Retina (tissue), 1 donor: ENCODE measurements around the gene KANSL1.
"Not testable (repeated sequence)": the region's sequence is repeated elsewhere in the genome, so short reads cannot be mapped to it uniquely, and the experiment has no call there.

Experiments used
- DNase-seq: peaks from one replicate; pipeline ENCODE4 v3.0.0-alpha.2; 2016

Gene KANSL1

DNA sequence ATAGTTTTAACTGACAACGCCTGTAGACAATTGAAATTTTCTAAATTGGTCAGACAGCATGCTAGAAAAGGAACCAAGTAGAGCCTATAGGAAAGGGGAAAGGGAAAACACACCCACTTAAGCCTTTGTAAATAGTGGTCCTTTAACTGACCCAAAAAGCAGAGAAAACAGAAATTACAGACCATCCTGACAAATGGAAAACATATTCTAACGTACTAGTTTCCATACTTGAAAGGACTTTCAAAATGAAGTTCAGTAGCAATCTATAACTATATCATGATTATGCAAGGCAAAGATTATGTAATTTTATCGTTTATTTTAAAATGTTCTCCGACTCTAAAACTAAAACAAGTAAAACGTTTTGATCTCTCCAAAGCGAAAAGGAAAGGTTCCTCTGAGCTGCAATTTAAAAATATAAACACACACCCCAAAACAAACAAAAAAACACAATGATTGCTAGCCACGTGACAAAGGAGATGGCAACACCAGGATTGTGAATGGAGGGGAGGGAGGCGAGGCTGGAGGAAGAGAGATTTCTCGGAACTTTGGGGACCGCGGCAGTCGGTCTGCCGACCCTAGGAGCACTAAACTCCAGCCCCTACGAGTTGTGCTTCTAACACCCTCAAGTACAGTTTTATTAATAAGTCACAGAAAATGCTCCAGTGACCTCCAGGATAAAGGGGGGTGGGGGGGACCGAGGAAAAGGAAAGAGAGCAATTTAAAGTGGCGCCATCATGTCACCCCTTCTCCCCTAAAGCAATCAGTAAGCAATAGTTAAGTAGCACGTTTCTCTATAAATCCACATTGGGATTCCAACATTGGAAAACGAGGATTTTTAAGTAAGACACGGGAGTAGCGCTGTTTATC is 1.7 kb downstream of the KANSL1 start:
- DNase-seq: peak; percentile 75

DNA sequence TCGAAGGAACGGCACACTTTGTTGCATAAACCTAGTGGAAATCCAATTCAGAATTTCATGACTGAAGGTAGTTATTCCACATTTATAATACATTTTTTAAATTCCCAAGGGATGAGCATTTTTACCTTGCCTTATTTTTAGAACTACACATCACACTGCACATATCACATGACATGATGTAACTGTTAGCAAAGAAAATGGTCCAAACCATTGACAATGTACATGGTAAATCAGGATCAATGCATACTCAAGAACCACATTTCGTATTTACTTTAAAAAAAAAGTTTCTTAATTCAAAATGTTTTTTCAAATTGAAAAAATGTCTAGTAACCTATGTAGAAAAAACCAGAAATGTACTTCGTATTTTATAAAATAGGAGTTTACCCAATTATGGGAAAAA is 2.5 kb downstream of the KANSL1 start:
- no peak for DNase-seq

DNA sequence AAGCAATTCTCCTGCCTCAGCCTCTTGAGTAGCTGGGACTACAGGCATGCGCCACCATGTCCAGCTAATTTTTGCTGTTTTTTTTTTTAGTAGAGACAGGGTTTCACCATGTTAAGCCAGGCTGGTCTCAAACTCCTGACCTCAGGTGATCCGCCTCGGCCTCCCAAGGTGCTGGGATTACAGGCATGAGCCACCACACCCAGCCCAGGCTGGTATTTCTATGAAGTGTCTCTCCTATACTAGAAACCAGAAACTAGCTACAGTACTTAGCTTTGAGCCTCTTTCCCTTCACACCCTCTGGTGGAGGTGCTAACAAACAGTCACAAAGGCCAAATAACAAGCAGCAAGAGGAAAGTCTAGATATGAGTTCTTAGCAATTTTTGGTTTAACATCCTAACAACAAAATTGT is 6.4 kb downstream of the KANSL1 start:
- DNase-seq: not testable (repeated sequence)

- DNase-seq: no peak
These were observed 8.5 kb downstream of the KANSL1 start for GRCh38 chr17:46184696-46185095.

GRCh38 chr17:46183383-46183782 is 9.8 kb downstream of the KANSL1 start:
- DNase-seq: not testable (repeated sequence)

DNA sequence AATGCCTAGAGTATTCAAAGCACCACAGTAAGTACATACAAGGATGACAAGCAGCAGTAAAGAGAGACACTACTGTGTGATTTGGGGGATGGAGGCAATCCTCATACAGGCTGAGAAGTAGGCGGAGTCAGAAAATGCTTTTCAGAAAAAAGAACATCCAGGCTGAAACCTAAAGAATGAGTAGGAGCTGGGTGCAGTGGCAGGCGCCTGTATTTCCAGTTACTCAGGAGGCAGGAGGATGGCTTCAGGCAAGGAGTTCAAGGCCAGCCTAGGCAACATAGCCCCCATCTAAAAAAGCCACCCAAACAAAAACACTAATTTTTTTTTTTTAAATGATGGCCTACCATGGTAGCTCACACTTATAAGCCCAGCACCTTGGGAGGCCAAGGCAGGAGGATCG is 10.3 kb downstream of the KANSL1 start:
- no peak for DNase-seq

DNA sequence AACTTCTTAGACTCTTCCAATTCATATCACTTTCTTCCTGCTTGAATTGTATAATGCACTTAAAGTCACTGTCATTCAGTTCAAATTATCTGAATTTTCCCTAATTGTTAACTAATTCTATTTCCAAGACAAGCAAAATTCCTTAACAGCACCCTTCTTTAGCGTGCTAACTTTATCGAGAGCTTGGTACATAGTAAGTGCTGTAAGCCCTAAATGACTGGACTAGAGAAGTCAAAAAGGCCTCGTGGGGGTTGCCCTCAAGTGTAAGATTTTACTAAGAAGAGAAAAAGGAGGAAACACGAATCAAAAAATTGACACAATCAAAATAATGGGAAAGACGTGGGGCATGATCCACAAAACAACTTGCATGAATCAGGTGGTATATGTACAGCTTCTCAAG is 11.3 kb downstream of the KANSL1 start:
- DNase-seq: no peak

DNA sequence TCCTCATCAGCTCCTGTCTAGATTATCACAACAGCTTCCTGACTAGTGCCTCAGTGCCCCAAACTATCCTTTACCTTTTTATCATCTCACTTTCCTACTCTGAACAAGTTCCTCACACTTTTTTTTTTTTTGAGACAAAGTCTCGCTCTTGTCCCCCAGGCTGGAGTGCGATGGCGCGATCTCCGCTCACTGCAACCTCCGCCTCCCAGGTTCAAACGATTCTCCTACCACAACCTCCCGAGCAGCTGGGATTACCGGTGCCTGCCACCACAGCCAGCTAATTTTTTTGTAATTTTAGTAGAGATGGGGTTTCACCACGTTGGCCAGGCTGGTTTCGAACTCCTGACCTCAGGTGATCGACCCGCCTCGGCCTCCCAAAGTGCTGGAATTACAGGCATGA is 11.9 kb downstream of the KANSL1 start:
- DNase-seq: not testable (repeated sequence)

GRCh38 chr17:46180892-46181274 is 12.3 kb downstream of the KANSL1 start:
- no peak for DNase-seq

GRCh38 chr17:46180185-46180891 is 12.9 kb downstream of the KANSL1 start:
- DNase-seq: not testable (repeated sequence)

- no peak for DNase-seq
These were observed 13.7 kb downstream of the KANSL1 start for GRCh38 chr17:46179375-46179999.

DNA sequence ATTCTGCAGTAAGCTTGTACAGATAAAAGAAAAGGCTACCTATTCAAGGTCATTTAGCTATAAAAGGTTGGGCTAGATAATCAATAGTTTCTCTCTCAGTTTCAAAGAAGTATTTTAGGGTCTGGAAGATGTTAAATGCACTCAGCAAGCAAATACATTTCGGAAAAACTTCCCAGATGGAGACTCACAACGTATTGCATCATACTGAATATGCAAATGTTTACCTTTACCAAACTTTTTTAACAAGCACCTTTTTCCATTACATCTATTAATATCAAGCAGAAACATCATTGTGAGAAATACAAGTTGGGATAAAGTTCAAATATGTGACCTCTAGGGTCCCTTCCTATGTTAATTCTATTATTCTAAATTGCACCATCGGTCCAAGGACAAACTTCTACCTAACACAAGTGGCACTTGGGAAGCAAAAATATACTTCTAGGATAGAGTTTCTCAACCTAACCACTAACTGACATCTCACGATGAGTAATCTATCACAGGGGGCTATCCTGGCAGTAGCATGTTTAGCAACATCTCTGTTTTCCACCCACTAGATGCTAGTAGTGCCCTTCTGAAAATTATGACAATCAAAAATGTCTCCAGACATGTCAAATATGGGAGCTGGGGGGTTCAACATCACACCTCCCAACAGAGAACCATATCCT is 14.5 kb downstream of the KANSL1 start:
- no peak for DNase-seq

DNA sequence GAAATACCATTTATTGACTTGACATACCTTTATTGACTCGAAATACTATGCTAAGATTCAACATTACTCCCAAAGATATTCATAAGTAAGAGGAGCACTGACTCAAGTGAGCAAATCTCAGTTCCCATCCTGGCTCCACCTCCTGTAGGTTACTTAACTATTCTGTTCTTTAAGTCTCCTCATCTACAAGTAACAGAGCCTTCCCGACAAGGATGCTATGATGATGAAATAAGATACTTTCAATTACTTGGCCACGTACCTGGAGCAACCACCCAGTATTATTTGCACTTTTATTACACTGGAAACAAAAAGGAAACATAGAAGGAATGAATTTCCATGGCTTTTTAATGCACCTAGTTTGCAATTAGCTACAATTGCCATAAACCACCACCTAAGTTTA is 16.3 kb downstream of the KANSL1 start:
- no peak for DNase-seq

GRCh38 chr17:46175891-46176290 is 17.3 kb downstream of the KANSL1 start:
- no peak for DNase-seq

GRCh38 chr17:46173153-46173552 is 20.1 kb downstream of the KANSL1 start:
- no peak for DNase-seq

GRCh38 chr17:46171939-46172338 is 21.3 kb downstream of the KANSL1 start:
- no peak for DNase-seq

DNA sequence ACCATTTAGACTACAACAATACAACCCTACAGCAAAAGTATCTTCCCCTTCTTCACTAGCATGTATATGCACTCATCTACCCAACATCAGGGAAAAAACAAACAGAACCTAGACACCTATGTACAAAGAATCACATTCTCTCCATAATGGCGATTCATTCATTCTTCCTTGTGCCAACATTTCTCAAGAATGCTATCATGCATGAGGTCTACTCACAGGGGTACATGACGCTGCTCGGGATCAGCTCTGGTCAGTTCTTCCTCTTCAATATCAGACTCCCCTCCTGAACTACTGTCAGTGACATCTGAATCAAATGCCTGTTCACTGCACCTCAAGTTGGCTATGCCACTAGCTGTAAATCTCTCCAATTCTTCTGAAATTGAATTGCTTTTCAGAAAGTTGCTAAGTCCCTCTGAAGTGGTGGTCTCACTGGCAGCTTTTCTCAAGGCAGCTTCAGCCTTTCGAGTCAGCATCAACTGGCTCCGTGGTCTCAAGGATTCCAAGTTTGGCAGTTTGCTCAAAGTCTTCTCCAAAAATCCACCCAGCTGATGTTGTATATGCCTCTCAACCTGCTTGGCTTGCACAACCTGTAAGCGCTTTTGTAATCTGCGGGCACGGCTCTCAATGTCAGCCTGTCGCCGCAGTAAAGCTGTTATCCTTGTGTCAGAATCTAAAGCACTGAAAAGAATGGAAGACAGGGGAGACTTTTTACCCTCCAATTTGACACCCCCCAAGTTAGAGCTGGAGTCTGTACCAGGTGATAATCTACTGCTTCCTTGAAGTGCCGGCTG is 22.4 kb downstream of the KANSL1 start:
- no peak for DNase-seq

DNA sequence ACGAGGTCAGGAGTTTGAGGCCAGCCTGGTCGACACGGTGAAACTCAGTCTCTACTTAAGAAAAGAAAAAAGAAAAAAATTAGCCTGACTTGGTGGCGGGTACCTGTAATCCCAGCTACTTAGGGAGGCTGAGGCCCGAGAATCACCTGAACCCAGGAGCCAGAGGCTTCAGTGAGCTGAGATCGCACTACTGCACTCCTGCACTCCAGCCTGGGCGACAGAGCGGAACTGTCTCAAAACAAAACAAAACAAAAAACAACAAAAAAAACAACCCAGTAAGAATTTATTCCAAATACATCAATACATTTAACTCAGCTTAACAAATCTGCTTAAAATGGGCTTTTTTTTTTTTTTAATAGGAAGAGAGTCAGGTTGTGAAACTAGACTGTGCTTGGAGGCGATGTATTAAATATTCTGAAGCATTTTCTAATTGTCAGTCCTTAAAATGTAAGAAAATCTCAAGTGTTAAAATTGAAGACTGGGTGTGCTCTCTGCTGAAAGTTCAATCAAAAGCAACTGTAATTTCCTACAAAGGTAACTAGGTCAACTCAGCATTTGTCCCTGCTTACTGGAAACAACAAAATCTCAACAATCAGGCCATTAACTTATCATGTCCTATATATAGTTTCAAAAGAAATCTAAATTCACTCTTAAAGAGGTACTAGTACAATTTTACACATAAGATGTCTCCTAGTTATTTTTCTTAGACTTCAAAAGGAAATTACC is 23.2 kb downstream of the KANSL1 start:
- DNase-seq: no peak

DNA sequence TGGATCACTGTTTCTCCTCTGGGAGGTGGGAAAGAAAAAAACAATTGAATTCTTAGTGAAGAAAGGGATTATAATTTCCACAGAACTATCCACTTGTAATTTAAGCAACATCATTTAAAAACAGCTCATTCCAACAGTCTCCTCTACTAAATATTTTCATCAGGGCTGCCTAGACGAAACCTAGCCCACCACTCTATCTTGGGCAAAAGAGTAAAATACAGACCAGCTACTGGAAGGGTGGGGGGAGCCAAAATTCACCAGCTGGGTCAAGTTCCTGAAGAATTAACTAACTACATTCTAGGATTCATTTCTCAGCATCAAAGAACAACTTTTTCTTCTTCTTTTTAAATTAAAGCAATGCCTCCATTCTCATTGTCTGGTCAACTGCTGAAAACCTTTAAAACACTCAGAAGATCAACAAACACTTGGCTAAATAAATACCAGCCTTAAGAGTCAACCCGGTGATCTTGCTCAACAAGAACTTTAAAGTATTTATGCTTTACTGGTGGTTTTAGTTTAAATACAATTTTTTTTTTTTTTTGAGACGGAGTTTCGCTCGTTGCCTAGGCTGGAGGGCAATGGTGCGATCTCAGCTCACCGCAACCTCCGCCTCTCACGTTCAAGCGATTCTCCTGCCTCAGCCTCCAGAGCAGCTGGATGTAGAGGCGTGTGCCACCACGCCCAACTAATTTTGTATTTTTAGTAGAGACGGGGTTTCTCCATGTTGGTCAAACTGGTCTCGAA is 25.2 kb downstream of the KANSL1 start:
- DNase-seq: no peak

- DNase-seq: no peak
These were observed 26.0 kb downstream of the KANSL1 start for GRCh38 chr17:46167267-46167666.

DNA sequence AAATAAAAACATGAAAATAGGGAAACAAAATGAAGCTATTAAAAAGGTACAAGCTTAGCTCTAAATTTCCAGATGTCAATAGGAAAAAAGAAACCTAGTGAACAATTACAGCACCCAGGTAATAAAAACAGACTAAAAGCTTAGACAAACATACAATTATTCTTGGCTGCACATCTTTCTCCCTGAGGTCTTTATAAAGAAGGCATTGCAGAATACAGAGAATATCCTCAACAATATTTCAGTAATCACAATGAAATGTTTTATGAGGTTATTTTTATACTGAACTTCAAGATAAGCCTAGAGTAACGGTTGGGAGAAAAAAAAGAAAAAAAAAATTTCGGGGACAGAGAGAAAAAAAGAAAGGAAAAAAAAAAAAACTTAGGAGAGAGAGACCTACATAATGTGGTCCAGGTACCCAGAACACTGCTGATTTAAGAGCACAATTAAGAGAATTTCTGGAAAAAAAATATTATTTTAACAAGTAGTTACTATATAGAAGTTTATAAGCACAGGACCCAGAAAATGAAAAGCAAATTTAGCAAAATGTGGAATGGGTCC is 26.5 kb downstream of the KANSL1 start:
- no peak for DNase-seq
